ENCODE data around the gene EHHADH.
A peak's percentile ranks its signal among the peaks of the same experiment; 100 is the strongest.
"Not testable (repeated sequence)": the region's sequence is repeated elsewhere in the genome, so short reads cannot be mapped to it uniquely, and the experiment has no call there.

Gene EHHADH

DNA sequence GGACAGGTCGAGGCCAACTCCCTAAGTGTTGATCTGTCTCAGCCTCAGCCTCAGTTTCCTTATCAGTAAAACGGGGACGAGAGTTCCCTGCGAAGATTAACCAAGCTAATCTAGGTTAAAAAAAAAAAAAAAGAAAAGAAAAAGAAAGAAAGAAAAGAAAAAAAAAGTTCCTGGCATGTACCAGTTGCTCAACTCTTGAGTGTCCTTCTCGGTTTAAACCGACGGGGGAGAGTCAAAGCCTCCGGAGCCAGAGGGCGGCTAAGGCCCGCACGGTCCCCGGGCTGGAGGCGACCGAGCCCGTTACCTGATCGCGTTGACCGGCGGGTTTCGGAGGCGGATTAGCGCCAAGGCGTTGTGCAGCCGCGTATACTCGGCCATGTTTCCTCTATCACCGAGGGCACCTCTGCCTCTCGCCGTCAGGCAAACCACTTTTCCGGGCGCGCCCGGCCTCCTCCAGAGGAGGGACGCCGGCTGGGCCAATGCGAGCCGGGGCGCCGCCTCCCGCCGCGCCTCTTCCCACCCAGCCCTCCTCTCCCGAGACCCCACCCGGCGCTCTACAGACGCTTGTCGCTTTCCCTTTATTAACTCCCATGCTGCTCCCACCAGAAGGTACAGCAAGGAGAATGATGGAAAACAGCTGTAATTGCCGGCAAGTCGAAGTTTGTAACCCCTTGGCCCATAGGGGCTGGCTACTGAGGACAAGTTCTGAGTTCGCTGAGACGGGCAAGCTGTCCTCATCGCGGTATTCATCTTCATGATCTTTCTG lies at the start of gene EHHADH:
EHHADH (minus strand) TSS at position 405 of the 766 bp plus-strand sequence; CDS start at position 378, 27 bp downstream.
- DNase-seq (ENCODE audit: low read depth): peak; percentile 55

DNA sequence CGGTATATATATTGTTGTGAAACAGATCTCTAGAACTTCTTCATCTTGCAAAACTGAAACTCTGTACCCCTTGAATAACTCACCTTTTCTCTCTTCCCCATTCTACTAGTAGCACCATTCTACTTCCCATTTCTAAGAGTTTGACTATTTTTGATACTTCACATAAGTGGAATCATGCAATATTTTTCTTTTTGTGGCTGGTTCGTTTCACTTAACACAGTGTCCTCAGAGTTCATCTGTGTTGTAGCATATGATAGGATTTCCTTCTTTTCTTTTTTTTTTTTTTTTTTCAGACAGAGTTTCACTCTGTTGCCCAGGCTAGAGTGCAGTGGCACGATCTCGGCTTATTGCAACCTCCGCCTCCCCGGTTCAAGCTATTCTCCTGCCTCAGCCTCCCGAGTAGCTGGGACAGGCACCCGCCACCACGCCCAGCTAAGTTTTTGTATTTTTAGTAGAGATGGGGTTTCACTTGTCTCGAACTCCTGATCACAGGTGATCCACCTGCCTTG lies 46.1 kb upstream of the EHHADH start:
- not testable (repeated sequence) for DNase-seq (ENCODE audit: low read depth)

DNA sequence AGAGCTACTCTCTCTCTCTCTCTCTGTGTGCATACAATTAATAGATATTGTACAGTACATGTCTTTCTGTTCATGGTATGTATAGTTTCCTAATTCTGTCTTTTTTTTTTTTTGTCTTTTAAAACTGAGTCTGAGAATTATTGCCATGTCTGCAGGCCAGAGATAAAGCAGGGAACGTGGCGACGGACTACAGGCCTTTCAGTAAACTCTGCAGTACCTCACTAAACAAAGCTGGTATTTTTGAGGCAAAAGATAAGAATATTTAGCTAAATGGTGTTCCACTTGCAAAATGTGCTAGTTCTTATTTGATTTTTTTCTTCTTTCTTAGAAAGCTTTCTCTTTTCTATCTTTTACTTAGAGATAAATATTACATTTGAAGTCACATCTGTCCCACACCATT lies 44.0 kb upstream of the EHHADH start:
- peak; percentile 14 for DNase-seq (ENCODE audit: low read depth)

DNA sequence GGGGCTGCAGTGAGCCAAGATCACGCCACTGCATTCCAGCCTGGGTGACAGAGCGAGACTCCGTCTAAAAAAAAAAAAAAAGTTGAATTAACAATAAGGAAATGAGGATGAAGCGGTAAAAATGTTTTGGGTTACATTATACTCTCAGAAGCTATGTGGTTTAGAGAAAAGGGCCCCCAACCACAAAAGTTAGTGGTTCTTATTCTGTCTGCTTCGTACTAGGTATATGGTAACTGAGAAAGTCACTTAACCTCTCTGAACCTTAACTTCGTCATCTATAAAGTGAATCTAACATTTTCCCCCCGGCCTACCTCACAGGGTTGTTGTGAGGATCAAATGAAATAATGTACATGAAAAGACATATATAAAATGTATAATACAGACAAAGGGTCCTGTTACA lies 38.4 kb upstream of the EHHADH start:
- no peak for DNase-seq (ENCODE audit: low read depth)

DNA sequence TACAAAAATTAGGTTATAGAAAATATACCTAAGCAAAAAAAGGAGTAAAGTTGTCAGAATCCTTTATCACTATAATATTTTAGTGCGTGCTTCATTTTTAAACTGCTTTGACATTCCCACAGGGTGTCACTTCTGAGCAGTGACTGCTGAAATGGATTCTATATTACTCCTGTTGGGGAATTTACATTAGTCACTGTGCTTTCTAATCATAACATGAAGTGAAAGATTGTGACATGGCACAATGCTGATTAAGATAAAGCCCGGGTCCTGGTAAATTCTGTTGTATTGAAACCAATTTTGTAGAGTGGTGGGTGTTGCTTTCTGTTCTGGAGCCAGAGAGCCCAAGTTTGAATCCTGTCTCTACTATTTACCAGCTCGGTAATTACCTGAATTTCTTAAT lies 36.4 kb upstream of the EHHADH start:
- DNase-seq (ENCODE audit: low read depth): no peak

DNA sequence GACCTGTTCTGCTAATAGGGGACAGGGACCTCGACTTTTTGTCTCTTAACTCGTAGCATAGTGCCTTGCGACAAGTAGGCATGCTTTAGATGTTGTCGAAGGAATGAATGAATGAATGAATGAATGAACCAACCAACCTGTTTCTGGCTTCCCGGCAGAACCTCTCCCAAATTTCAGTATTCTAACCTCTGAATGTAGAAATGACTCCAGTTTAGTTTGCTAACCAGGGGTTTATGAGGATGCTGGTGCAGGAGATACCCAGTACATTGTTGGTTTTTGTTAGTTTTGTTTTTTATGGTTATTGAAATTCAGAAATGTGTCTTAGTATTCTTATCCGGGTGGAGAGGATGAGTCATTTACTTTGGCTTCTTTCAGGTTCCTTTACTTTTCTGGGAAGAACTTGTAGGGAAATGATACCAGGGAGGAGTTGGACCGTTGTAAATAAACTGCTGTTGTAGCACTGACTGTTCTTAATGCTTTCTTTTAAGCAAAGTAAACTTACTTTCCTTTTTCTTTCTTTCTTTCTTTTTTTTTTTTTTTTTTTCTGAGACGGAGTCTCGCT lies 29.6 kb upstream of the EHHADH start:
- peak; percentile 14 for DNase-seq (ENCODE audit: low read depth)

DNA sequence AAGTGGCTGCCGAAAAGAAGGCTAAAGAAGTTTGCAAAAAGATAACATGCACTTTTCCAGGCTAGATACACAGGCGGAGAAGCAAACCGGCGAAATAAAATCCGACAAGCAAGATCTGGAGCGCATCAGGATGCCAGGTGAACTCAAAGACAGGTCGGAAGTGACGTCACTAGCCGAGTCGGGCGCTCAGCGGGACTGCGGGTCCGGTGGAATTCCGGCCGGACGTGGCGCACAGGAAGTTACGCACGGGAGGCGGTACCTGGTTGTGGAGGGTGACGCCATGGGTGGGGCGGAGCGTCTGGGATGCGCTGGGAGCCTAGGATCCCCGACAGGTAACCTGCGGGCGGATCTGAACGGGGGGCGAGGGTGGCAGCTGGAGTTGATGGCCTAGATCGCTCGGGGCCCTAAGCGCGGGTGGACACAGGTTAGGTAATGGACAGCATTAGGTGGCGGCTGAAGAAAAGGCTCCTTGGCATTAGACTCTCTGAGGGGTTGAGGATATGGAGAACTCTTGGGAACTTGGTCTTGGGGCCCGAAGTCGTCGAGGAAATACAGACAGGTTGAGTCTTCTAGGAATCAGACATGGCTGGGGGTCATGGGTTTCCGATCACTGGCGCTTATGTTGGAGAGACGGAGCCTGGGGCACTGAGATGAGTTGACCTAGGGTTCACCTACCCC lies 29.0 kb upstream of the EHHADH start:
- DNase-seq (ENCODE audit: low read depth): peak; percentile 92

DNA sequence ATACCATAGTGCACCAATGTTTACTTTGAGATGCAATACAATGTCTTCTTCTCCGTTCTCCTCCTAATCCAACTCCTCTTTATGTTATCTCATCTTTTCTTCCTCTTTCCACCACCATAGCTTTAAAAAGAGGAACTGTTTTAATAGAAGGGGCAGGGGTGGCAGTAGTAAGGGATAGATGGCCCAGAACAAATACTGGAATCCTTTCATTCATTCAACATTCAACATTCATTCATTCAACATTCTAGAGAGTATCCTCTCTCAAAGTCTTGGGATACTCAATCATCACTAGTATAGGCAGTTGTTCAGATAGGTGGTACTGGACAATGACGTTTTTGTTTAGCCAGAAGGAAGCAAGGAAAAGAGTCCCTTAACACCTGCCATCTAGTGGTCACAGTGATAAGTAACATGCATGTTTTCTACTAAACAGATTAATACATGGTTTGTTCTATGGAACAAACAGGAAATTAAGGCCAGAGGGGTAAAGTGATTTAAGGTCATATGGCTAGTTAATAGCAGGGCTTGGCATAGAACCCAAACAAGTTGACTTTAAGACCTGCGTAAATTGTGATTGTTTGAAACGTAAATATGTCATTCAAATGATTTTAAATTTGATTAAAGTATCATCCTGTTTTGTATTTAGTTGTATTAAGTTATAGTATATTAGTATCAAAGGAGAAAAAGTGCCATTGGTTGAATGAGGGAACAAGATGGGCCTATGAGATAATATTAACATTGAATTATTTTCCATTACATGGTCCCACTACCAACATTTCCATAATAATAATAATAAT lies 26.9 kb upstream of the EHHADH start:
- DNase-seq (ENCODE audit: low read depth): peak; percentile 62

DNA sequence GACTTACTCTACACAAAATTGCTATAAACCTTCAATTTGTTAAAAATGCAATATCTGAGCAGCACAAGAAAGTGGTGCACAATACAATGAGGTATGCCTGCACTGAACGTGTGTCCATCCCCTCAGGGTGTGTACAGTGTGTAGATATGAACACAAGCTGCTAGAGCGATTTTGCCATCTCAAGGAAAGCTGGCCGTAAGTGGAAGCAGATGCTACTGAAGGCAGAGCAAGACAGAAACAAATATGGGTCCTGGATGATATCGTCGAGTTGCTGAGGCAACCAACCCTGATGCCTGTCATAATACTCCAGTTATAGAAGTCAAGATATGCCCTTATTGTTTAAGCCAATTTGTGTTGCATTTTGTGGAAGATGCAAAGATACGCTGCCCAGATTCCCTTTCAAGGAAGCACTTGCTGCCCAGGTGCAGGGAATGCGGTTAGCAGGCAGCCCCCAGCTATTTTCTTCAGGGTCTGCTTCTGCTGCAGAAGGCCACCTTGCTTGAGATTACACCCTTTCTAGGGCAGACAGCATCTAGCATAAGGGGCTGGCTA lies 25.8 kb upstream of the EHHADH start:
- no peak for DNase-seq (ENCODE audit: low read depth)

DNA sequence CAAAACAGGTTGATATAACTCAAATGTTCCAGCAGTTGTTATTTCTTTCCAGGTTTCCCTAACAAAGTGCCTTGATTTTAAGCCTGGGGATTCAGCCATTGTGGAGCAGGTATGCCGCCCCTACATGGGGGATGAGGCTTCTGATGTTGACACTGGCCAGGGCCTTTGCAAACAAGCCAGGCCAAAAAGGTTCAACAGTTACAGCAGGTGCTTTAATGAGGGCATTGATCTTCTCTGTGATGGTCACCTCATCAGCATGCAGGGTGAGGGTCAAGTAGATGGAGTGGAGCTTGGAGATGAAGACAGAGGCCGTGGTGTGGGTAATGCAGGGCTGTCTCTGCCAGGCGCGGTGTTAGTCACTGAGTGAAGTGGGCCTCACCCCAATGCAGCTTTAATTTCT lies 22.6 kb upstream of the EHHADH start:
- no peak for DNase-seq (ENCODE audit: low read depth)

DNA sequence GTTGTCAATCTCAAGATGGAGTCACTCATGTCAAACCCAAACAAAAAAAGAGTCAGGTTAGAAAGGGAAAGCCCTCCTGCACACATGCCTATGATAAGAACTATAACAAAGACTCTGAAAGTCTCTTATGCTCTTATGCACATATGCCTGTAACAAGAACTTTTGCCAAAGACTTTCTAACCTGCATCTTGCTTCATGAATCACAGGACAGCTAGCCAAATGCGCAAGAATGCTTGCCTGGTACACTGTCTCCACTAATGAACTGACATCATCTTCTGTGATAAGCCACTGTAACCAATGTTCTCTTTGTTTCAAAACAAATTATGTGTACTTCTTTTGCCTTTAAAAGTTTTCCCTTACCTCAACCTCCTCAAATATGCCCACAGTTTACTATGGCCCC lies 18.2 kb upstream of the EHHADH start:
- DNase-seq (ENCODE audit: low read depth): peak; percentile 83

DNA sequence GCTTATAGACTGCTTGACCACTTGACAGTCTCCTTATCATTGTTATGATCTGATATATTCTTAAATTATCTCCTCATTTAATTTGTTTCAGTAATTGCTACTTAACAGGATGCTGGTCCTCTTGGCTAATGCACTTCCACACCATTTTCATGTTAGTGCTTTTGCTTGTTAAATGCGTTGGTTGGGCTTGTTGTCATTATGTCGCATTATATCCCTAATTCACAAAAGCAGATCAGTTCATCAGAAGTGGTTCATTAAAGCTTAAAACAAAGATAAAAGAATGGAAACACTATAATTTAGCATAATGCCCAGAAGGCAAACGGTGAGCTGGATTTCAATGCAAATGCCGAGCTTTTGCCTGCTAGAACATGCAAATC lies 17.1 kb upstream of the EHHADH start:
- DNase-seq (ENCODE audit: low read depth): no peak

DNA sequence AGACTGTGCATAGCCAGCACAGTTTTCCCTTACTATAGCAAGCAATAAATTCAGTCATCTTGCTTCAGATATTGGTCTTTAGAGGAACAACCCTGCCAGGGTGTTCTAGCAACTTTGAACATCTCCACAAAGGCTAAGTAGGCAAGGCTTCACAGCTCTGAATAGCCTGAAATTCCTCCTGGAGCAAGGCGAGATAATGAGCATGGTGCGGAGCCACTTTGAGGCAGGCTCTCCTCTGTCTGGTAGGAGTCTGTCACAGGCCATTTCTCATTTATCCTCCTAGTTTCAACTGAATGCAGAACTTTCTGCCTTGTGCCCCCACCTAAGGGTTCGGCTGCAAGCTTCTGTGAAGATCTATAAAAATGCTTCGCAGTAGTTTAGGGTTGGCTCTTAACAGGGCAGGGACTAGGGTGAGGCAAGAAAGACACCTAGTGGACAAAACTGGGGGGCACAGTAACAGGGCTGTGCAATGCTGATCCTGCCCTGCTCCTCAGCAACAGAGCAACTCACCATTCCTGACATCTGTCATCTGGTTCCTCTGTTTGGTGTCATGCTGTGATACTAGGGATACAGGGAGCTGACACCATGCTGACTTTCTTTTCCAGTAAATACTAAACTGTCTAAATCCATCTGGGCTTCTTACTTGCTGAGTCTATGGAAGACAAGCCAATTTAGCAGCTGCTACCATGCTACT lies 16.6 kb upstream of the EHHADH start:
- peak; percentile 36 for DNase-seq (ENCODE audit: low read depth)

DNA sequence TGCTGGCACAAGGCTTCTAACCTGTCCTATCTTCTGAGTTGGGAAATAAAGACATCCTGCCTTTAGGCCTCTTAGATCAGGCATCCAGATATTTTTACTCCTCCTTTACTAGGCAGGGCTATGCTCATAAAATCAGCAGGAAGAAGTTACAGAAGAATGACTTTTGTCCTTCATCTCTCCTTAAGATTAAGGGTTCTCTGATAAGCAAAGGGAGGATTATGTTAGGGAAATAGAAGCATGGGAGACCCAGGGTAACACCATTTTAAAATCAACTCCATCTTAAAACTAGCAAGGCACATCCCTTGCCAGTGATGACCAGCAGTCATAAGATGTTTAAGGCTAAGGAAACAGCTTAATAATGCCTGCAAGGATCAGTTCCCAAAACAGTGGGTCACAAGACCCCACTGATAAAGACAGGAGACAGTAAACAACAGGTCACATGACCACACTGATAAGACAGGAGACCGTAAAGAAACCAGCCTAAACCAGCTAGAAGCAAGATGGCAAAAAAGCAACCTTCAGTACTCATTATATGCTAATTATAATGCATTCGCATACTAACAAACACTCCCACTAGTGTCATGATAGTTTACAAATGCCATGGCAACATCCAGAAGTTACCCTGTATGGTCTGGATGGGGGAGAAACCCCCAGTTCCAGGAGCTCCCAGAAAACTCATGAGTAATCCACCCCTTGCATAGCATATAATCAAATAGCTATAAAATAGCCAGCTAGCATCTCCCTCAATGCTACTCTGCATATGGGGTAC lies 14.5 kb upstream of the EHHADH start:
- DNase-seq (ENCODE audit: low read depth): no peak

DNA sequence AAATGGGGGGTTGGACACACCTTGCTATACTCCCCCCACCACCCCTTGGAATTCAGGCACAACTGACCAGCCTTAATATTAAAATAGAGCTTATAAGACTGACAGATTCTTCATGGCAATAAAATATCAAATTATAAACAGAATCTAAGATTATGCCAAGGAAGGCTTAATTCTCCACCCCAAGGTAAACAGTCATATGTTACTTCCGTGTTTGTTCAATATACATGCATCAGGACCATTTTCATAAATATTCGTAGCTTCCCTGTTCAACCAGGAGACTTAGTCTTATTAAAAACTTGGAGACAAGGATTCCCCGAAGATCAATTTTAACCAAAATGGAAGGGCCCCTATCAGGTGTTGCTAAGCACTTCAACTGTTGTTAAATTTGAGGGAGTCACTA lies 13.3 kb upstream of the EHHADH start:
- no peak for DNase-seq (ENCODE audit: low read depth)

DNA sequence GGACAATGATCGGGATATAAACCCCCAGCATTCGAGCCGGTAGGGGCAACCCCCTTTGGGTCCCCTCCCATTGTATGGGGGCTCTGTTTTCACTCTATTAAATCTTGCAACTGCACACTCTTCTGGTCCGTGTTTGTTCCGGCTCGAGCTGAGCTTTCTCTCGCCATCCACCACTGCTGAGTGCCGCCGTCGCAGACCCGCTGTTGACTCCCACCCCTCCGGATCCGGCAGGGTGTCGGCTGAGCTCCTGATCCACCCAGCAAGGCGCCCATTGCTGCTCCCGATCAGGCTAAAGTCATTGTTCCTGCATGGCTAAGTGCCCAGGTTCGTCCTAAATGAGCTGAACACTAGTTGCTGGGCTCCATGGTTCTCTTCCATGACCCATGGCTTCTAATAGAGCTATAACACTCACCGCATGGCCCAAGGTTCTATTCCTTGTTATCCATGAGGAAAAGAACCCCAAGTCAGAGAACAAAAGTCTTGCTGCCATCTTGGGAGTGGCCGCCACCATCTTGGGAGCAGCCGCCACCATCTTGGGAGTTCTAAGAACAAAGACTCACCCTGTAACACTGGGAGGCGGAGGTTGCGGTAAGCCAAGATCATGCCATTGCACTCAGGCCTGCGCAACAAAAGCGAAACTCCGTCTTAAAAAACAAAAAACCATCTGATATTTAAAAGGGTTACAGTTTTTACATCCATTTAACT lies 11.2 kb upstream of the EHHADH start:
- DNase-seq (ENCODE audit: low read depth): no peak

DNA sequence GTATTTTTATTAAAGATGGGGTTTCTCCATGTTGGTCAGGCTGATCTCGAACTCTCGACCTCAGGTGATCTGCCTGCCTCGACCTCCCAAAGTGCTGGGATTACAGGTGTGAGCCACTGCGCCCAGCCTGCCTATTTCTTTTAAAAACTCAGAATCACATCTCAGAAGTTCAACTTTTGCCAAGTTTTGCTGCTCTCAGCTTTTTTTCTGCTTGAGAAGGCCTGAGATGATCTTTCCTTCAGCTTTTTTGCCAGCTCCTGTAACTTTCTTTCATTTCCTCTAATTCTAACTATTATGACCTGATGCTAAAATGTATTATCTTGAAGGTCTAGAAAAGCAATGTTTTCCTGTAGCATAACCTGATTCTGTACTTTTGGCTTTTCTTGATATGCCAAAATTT lies 9.6 kb upstream of the EHHADH start:
- DNase-seq (ENCODE audit: low read depth): no peak

DNA sequence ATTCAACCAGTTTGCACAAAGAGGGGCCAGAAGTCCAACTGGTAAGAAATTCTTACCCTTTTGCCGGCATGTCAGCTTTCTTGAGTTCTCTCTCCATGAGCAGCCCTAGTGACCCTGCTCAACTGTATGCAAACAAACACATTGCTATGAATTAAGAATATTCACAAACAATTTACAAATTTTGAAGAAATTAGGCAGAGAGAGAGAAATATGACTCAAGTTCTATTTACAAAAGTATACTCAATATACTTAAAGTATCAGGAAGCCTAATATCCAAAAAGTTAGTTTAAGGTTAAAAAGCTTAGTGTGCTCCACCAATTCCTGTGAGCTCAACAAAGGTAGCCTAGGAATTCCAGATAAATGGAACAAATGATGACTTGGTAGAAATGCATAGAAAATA lies 3.5 kb upstream of the EHHADH start:
- DNase-seq (ENCODE audit: low read depth): no peak

DNA sequence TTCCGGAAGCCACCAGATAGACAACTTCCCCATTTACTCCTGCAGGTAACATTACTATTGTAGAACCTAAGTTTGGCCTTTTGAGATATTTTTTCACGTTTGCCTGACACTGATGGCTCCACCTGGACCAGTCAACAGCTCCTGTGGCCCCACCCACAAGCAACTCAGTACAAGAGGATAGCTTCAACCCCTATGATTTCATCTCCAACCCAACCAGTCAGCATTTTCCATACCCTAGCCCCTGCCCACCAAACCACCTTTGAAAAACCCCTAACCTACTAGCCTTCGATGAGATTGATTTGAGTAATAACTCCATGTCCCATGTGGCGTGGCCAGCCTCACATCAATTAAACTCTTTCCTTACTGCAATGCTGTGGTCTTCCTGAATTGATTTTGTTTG lies 950 bp upstream of the EHHADH start:
- DNase-seq (ENCODE audit: low read depth): no peak

DNA sequence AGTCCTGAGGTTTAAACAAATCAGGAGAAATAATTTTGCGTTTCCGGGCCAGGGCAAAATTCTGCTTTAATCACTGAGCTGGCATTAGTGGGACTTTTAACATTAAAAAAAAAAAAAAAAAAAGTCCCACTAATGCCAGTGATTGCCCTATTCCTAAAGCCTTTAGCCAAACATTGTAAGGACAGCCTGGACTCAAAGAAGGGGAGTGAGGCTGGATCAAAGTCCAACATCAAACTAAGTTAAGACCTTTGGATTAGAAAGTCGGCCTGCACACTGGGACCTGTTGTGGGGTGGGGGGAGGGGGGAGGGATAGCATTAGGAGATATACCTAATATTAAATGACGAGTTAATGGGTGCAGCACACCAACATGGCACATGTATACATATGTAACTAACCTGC lies 716 bp downstream of the EHHADH start:
- DNase-seq (ENCODE audit: low read depth): not testable (repeated sequence)

Data from amniotic epithelial cell (primary cell).